GM12892 (cell line): ENCODE measurements around the gene TFAP2C.

Experiments used
- DNase-seq: peaks from one replicate; pipeline ENCODE4 v3.0.0; 2011; ENCODE audit not compliant: insufficient read length
- FAIRE-seq: peaks from 2 replicates; lab custom pipeline; 2011; peaks lifted over from hg19 to GRCh38; lab: Jason Lieb, UNC
- POLR2A ChIP-seq: IDR thresholded peaks from 2 replicates; pipeline ENCODE4 v1.6.1; 2011; ENCODE audit warnings: low read depth, low read length, control low read depth
- POLR2AphosphoS5 ChIP-seq: IDR thresholded peaks from 2 replicates; pipeline ENCODE4 v1.6.1; 2011; ENCODE audit warnings: low read depth, low read length, control low read depth
- TAF1 ChIP-seq: IDR thresholded peaks from 2 replicates; pipeline ENCODE4 v1.6.1; 2011; ENCODE audit warnings: low read depth, mild to moderate bottlenecking, control low read depth, low read length, borderline replicate concordance

The TFAP2C gene

GRCh38 chr20:56595746-56596475, 33.2 kb upstream of the TFAP2C start:
- no peak for TF ChIP-seq POLR2A
- no peak for TF ChIP-seq TAF1
- TF ChIP-seq POLR2AphosphoS5: no peak
- FAIRE-seq (no peak), DNase-seq (no peak)

GRCh38 chr20:56601166-56601565, 27.9 kb upstream of the TFAP2C start:
- DNase-seq (no peak), FAIRE-seq (no peak)
- TF ChIP-seq POLR2AphosphoS5 (no peak), TAF1 (no peak), POLR2A (no peak)

GRCh38 chr20:56604673-56605072, 24.4 kb upstream of the TFAP2C start:
- FAIRE-seq: no peak
- TF ChIP-seq POLR2AphosphoS5: no peak
- TF ChIP-seq TAF1: no peak
- TF ChIP-seq POLR2A: no peak
- DNase-seq: no peak

GRCh38 chr20:56605261-56605996, 23.7 kb upstream of the TFAP2C start:
- FAIRE-seq: no peak
- no peak for TF ChIP-seq POLR2A
- TF ChIP-seq TAF1: no peak
- TF ChIP-seq POLR2AphosphoS5: no peak
- DNase-seq: no peak

GRCh38 chr20:56606174-56606945, 22.7 kb upstream of the TFAP2C start:
- no peak for FAIRE-seq
- DNase-seq: no peak
- TF ChIP-seq TAF1: no peak
- TF ChIP-seq POLR2AphosphoS5: no peak
- no peak for TF ChIP-seq POLR2A

GRCh38 chr20:56607061-56607704, 21.9 kb upstream of the TFAP2C start:
- no peak for TF ChIP-seq POLR2AphosphoS5
- TF ChIP-seq POLR2A: no peak
- no peak for TF ChIP-seq TAF1
- FAIRE-seq (no peak), DNase-seq (no peak)

- TF ChIP-seq POLR2AphosphoS5: no peak
- TF ChIP-seq POLR2A: no peak
- no peak for TF ChIP-seq TAF1
- no peak for DNase-seq
- FAIRE-seq: no peak
Measured at GRCh38 chr20:56608376-56608775, 20.7 kb upstream of the TFAP2C start.

GRCh38 chr20:56609321-56609720, 19.8 kb upstream of the TFAP2C start:
- no peak for FAIRE-seq

GRCh38 chr20:56610098-56610497, 19.0 kb upstream of the TFAP2C start:
- no peak for FAIRE-seq
- no peak for DNase-seq
- TF ChIP-seq TAF1 (no peak), POLR2A (no peak), POLR2AphosphoS5 (no peak)

More at GRCh38 chr20:56609321-56609720, 19.8 kb upstream of the TFAP2C start:
- no peak for TF ChIP-seq POLR2AphosphoS5
- no peak for TF ChIP-seq TAF1
- no peak for TF ChIP-seq POLR2A
- DNase-seq: no peak

GRCh38 chr20:56614196-56614595, 14.9 kb upstream of the TFAP2C start:
- FAIRE-seq: no peak
- no peak for DNase-seq
- TF ChIP-seq TAF1: no peak
- TF ChIP-seq POLR2A: no peak
- TF ChIP-seq POLR2AphosphoS5: no peak

GRCh38 chr20:56616716-56617115, 12.4 kb upstream of the TFAP2C start:
- FAIRE-seq (no peak), DNase-seq (no peak)
- TF ChIP-seq POLR2A (no peak), POLR2AphosphoS5 (no peak), TAF1 (no peak)

GRCh38 chr20:56617489-56617888, 11.6 kb upstream of the TFAP2C start:
- DNase-seq (no peak), FAIRE-seq (no peak)
- TF ChIP-seq POLR2A: no peak
- no peak for TF ChIP-seq POLR2AphosphoS5
- no peak for TF ChIP-seq TAF1
